NOMO-1 (cell line): ENCODE data around the gene KCND3.

Source experiments
- DNase-seq, 2 experiments: peaks; one replicate each; lab custom pipeline; 2025; ENCODE audit not compliant: unreplicated experiment in 2 of 2; lab: John Stamatoyannopoulos, UW

Gene KCND3

DNA sequence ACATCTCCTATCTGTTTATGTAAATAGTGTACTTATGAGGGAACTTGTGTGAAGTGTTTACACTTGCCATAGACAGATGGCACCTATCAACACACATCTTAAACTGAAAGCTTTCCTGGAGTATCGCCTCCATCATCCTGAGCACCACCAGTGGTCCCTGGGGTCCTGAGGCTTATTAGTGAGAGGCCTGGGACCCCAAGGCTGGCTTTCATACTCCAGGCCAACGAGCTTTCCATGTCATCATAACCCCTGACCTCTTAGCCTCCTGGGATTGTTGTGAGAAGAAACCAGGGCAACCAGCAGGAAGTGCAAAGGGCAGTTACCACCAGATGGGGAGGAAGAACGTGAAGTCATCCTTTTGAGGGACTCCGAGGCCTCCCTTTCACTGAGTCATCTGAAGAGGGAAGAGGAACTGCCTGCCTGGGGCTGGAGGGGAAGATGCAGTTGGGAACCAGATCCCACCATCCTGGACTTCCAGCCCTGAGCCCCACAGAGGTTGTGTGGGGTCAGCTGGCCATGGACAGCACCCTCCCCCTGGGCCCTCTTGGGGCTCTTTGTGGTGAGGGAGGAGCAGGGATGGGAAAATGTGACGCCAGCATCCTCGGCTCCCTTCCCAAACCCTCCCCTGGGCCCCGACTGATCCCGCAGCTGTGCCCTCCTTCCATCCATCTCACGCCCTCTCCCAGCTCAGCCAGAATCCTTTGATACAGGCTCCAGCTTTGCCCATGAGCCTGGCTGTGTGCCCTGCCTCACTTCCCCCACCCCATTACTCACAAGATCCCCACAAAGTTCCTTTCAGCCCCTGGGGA is 256.1 kb downstream of the KCND3 start:
- DNase-seq, result peak; percentile 79 to 93

DNA sequence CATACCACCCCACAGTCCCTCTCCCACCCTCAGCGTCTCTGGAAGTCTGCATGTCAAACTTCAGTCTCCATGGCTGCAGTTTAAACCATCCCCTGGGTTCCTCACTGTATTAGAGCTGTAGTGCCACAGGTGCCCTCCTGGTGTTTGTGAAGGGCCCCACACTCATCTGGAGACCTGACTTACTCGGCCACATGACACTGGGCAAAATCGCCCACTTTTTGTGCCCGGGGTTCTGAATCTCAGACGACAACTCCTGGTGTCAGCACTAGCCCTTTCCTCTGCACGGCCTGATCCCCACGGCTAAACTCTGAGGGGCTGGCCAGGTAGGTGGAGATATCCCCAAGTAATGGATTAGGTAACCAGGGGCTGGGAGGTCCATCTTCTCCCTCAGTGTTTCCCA is 256.8 kb downstream of the KCND3 start:
- no peak for DNase-seq

DNA sequence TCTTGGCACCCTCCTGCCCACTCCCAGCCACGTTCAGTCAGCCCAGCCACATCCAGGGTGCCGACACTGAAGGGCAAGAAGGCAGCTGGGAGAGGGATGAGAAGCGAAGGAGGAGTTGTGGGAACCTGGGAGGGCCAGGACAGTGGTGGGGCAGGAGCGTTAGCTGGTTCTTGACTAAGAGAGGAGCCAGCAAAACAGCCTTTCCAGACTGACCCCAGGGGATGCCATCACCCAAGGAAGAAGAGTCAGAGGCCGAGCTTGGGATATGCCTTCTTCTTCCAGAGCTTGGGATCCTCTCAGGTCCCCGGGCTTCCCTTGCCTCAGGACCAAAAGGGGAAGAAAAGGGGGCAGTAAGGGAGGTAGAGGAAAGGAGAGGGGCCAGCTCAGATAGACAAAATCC is 257.5 kb downstream of the KCND3 start:
- no peak for DNase-seq

DNA sequence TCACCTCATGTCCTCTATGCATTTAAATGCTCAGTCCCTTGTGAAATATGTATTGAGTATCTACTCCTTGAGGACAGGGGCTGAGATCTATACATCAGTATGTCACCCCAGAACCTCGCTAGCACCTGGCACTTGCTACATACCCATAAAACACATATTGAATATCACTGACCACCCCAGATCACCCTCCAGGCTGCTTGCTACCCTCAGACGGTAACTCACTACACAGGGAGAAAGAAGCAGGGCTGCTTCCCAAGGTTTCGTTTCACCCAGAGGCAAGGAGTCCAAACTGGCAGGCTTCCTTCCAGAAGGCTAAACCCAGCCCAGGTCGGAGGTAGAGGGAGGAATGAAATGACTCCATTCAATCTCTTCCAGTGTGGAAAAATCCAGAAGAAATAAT is 258.8 kb downstream of the KCND3 start:
- no peak for DNase-seq

DNA sequence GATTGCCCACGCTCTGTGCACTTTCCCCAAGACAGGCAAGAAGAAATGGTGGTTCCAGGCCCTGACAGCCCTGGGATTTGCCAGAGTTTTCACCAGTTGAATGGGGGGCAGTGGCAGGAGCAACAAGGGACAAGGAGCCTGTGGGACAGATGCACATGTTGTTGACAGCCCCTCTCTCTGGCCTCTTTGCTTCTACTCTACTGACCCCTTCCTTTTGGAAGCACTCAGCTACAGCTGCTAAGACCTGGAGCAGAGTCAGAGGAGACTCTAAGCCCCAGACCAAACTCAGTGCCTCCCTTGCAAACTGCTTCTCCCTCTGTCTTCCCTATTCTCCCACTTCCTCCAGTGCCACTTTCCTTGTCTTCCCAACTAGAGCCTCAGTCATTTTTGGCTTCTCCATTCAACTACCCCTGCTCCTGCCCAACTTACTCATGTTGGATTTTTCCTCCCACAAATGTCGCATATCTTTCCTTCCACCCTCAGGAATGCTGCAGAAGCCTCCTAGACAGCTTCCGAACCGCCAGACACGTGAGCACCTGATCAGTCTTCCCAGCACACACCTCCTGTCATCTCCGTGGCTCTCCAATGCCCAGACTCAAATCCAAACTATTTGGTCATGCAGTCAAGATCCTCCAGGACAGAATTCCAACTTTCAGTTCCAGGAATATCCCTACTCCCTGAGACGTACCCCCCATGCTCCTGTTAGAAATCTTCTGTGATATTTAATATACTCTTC is 259.4 kb downstream of the KCND3 start:
- DNase-seq, result no peak

DNA sequence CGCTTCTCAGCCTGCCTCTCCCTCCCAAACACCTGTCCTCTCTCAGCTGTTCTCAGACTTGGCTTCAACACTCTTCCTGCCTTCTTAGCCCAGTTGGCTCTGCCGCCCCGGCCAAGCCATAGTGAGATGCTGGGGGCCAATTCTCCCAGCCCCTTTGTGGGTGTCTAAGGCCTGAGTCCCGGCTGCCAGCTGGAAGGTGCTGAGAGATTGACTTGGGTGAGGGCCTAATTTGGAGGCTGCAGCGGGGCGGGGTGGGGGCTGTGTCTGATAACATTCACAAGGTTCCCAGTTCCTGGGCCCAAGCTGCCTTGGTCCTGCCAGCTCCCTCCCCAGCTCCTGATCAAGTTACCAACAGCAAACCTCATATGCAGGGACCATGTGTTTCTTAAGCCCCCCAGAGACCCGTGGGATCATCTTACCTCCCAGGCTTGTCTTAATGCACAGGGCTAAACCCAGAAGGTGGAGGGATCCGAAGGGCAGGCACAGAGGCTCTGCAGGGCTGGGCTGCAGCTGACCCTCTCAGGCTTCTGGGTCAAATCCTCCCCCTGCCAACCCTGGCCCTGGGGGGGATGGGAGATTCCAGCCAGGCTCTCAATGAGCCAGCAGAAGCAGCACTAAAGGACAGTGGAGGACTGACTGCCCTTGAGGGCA is 260.1 kb downstream of the KCND3 start:
- no peak for DNase-seq

DNA sequence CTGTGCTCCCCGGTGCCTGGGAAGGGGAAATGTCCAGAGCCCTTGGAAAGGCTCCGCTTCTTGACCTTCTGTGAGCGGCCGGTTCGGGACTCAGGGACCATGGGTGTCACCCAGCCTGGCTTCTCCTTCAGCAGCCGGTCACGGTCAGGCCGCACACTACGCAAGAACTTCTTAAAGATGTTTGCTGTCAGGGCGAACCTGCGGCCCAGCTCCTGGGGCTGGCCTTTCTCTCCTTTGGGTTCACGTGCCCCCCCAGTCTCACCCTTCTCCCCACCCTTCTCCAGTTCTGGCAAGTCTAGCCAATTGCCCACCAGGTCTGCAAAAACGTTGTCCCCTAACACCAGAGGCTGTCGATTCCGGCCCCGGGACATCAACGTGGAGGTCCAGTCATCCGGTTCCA is 262.4 kb downstream of the KCND3 start:
- DNase-seq, result no peak

DNA sequence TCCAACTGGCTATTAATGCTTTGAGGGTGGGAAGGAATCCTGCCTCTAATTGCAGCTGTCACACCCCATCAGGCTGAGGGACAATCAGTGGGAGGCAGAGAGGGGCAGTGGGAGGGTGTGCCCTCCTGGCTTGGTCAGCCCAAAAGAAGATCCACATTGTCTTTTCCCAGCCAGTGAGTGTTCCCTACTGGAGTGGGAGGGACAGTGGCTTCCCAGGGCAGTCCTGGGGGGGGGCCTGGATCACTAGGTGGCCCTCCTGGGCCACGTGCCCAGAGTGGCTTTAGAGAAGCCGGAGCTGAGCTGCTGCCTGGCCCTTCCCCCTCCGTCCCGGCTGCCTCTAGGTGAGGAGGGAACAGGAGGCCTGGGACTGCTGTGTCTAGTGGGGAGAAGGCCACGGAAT is 264.3 kb downstream of the KCND3 start:
- no peak for DNase-seq

DNA sequence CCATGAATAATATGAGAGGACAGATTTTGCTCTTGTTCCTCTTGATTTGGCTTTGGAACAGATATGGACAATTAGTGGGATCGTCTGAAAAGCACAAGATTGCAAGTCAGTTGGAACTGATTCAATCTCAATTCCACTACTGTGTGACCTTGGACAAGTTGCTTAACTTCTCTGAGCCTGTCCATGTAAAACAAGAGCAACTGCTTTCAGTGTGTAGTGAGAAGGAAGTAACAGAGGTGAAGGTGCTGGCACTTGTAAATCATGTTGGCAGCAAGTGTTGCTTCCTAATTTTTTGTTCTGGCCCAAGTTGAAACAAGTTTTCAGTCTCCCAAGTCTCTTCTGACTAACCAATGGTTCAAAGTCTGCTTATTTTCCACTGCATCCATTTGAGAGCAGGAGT is 265.6 kb downstream of the KCND3 start:
- peak; percentile 7 to 19 for DNase-seq

DNA sequence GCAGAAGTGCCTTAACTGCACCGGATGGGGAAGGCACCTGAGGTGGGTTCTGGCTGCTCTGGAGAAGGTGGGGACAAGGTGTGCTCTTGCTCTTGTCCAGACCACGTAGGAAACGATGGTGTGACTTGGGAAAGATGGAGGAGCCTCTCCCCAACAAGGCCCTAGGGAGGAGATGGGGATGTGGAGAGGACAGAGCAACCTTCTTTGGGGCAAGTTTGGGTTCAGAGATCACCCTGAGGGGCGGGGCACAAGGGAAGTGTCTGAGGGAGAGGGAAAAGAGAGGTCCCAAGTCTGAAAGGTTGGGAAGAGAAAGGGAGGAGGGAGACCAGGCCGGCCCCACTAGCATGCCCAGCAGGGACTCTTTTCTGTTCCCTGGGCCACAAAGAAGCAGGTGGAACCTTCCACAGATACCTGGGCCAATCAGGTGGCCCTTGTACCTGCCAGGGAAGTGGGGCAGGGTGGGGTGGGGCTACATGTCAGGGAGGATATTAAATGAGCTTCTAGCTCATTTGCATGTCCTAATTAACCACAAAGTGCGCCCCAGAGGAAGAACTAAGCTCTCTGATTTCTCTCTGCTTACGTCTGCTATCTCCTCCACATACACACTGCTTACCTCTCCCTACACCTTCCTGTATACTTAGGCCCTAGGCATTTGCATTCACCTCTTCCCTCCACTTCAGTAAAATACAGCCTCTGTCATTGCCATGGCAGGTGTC is 266.2 kb downstream of the KCND3 start:
- DNase-seq, result no peak

DNA sequence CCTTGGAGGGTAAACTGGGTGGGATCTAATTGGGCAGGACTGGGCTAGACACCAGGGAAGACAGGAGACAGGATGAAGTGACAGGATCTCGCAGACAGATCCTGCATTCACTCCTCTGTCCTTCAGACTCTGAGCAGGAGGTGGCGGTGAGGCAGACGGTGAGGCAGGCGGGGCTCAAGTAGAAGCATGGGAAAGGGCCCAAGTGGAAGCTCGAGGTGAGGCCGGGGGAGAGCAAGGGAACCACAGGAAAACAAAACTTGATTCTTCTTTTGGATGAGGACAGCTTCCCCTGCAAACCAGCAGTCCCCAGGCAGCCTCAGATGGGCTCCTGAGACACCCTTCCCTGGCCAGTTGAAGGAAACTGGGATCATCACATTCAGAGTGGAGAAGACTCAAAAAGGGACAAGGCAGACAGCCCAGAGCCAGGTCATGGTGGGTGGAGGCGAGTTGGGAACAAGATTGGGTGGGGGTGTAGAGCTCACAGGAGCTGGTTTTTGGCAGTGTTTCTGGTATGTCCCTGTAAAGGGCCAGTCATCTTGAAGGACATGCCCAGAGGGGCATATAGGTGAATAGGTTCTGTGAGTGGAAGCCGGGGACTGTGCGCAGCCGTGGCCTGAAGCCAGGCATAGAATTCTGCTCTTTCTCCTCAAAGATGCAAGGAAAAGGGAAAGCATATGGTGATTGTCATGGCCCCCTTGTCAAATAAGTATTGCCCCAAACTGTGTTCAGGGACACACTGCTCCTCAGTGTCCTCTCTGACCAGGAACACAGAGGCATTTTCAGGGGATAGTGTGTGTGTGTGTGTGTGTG is 268.3 kb downstream of the KCND3 start:
- no peak for DNase-seq
